Adrenal gland (tissue), 19 donors: ENCODE results near the gene TSR2. TPM values are rescaled to one million over a fixed set of nuclear protein-coding genes. Genes with fewer than 3 reads are reported as not detected.

Source experiments
- DNase-seq, 7 donors: peaks; one replicate each; pipeline ENCODE4 v3.0.0-alpha.2; 2019 to 2020
- H3K27ac ChIP-seq, 5 donors: fragments of 200-600 bp; sonication (generic) in 4 of 5; 1 replicate in 3 of 5; 2 replicates in 2 of 5; pipeline versions ENCODE4 v1.5.1 to v1.8.0; 2016 to 2020; ENCODE audit warnings: mild to moderate bottlenecking in 1 of 5
- H3K27me3 ChIP-seq: fragments of 200-600 bp; 2 replicates; pipeline ENCODE4 v1.8.0; 2021
- H3K36me3 ChIP-seq, 2 donors: fragments of 200-600 bp; replicated peaks in 1 of 2; 1 replicate in 1 of 2; 2 replicates in 1 of 2; pipeline versions ENCODE4 v1.5.1 to v1.8.0; 2018 to 2022
- H3K4me1 ChIP-seq, 2 donors: fragments of 200-600 bp; replicated peaks in 1 of 2; 1 replicate in 1 of 2; 2 replicates in 1 of 2; pipeline versions ENCODE4 v1.5.1 to v1.8.0; 2018 to 2021
- H3K4me3 ChIP-seq, 4 donors: fragments of 200-600 bp; sonication (generic) in 3 of 4; one replicate each; pipeline ENCODE4 v1.5.1; 2016 to 2018
- H3K9me3 ChIP-seq, 3 donors: fragments of 200-600 bp; sonication (generic) in 1 of 3; replicated peaks in 1 of 3; 1 replicate in 2 of 3; 2 replicates in 1 of 3; pipeline versions ENCODE4 v1.5.1 to v1.8.0; 2016 to 2021
- CTCF ChIP-seq, 6 experiments: fragments of 450-650 bp in 4 of 6; fragments of 200-600 bp in 2 of 6; sonication (generic) in 1 of 6; IDR thresholded peaks; 1 replicate in 5 of 6; 2 replicates in 1 of 6; pipeline versions ENCODE4 v1.5.1 to v1.8.0; 2016 to 2021; ENCODE audit warnings: antibody characterized with exemption in 6 of 6, mild to moderate bottlenecking in 2 of 6, moderate library complexity in 1 of 6
- POLR2A ChIP-seq, 2 donors: fragments of 450-650 bp; IDR thresholded peaks; one replicate each; pipeline ENCODE4 v1.6.1; 2017; ENCODE audit warnings: antibody characterized with exemption in 2 of 2, mild to moderate bottlenecking in 2 of 2, moderate library complexity in 1 of 2
- WGBS, 4 donors: extraction: QIAGEN DNeasy Blood & Tissue Kit in 2 of 4; methylation state at CpG; one replicate each; pipeline versions ENCODE4 v1.1.5 to v1.1.7; 2013 to 2017; 5-methylcytosine and 5-hydroxymethylcytosine counted together
- intact Hi-C, 2 donors: fragments of 100-400 bp; cut with DNase I; formaldehyde crosslinking; loops; one replicate each; pipeline versions ENCODE4 v1.14.1 to v1.15.0; 2022 to 2023
- long read RNA-seq, 10 donors: library from polyadenylated mRNA in 3 of 10; unstranded in 2 of 10; stranded (forward) in 1 of 10; transcript quantifications; one replicate each; pipeline ENCODE4 v2.0.0 and lab custom pipeline, GENCODE V29; 2021 to 2026
- polyA plus RNA-seq, 3 donors: library from polyadenylated mRNA; stranded (reverse); fragments of 200-250 nt in 2 of 3; fragments of 350-450 nt in 1 of 3; fragmentation: Illumina TruSeq in 1 of 3; extraction: RNeasy Lipid Tissue Mini Kit (QIAGEN cat#74804) in 1 of 3; gene quantifications; one replicate each; pipeline ENCODE4 v1.2.3, GENCODE V29; 2013 to 2014
- total RNA-seq, 9 donors: library from RNA; depleted of rRNA in 4 of 9; stranded (reverse); fragments of >200 nt in 4 of 9; fragments of 120-200 nt in 1 of 9; fragmentation: NEBNext Ultra II Directional in 1 of 9; extraction: Animal tissue kit (Norgen Biotek cat#: 25700) in 1 of 9; gene quantifications; one replicate each; pipeline versions ENCODE4 v1.1.0 to v1.2.4, GENCODE V29; 2013 to 2023
- donor health status: healthy with polysubstance abuse.
- donor health status: Bipolar disorder and iron deficiency.
- donor health status: DM: yes; HTN: yes; CAD: no.
- donor health status: DM: no; HTN: no; CAD: no.
- donor health status: DM: no; HTN: no; CAD: no.
- donor health status: DM: yes; HTN: yes; CAD: no.

Gene TSR2
- 10 to 100 TPM; 22.7 to 60.2 (median 36.7) TPM for total RNA-seq
- polyA plus RNA-seq = 10 to 100 TPM; 49.6 to 72.9 (median 52.6) TPM
- long read RNA-seq, donor 1, transcript TSR2-201 (5 exons, 1,534 nt) = major isoform, 11 of 11 reads
- long read RNA-seq, donor 1, partial matches to known transcripts = 0 of 11 reads
- long read RNA-seq, donor 1, other reads (novel, unspliced or antisense) = 0 of 11 reads
- long read RNA-seq, donor 2, transcript TSR2-201 (5 exons, 1,534 nt) = major isoform, 12 of 18 reads
- long read RNA-seq, donor 2, partial matches to known transcripts = 6 of 18 reads
- long read RNA-seq, donor 2, other reads (novel, unspliced or antisense) = 0 of 18 reads
- long read RNA-seq, donor 3, transcript TSR2-201 (5 exons, 1,534 nt) = major isoform, 10 of 10 reads
- long read RNA-seq, donor 3, partial matches to known transcripts = 0 of 10 reads
- long read RNA-seq, donor 3, other reads (novel, unspliced or antisense) = 0 of 10 reads
- long read RNA-seq, donor 4, transcript TSR2-201 (5 exons, 1,534 nt) = major isoform, 78 of 86 reads
- long read RNA-seq, donor 4, partial matches to known transcripts = 3 of 86 reads
- long read RNA-seq, donor 4, other reads (novel, unspliced or antisense) = 5 of 86 reads
- long read RNA-seq, donor 5, transcript TSR2-201 (5 exons, 1,534 nt) = major isoform, 111 of 114 reads
- long read RNA-seq, donor 5, partial matches to known transcripts = 0 of 114 reads
- long read RNA-seq, donor 5, other reads (novel, unspliced or antisense) = 3 of 114 reads
- long read RNA-seq, donor 6, transcript TSR2-201 (5 exons, 1,534 nt) = major isoform, 63 of 74 reads
- long read RNA-seq, donor 6, partial matches to known transcripts = 5 of 74 reads
- long read RNA-seq, donor 6, other reads (novel, unspliced or antisense) = 6 of 74 reads
- long read RNA-seq, donor 7, transcript TSR2-201 (5 exons, 1,534 nt) = major isoform, 7 of 7 reads
- long read RNA-seq, donor 7, partial matches to known transcripts = 0 of 7 reads
- long read RNA-seq, donor 7, other reads (novel, unspliced or antisense) = 0 of 7 reads
- long read RNA-seq, donor 8, transcript TSR2-201 (5 exons, 1,534 nt) = major isoform, 14 of 14 reads
- long read RNA-seq, donor 8, partial matches to known transcripts = 0 of 14 reads
- long read RNA-seq, donor 8, other reads (novel, unspliced or antisense) = 0 of 14 reads
- long read RNA-seq, donor 9, transcript TSR2-201 (5 exons, 1,534 nt) = major isoform, 15 of 63 reads
- long read RNA-seq, donor 9, partial matches to known transcripts = 48 of 63 reads
- long read RNA-seq, donor 9, other reads (novel, unspliced or antisense) = 0 of 63 reads
- long read RNA-seq, donor 10, transcript TSR2-201 (5 exons, 1,534 nt) = major isoform, 8 of 8 reads
- long read RNA-seq, donor 10, partial matches to known transcripts = 0 of 8 reads
- long read RNA-seq, donor 10, other reads (novel, unspliced or antisense) = 0 of 8 reads

GRCh38 chrX:54439960-54440871 is at the start of gene TSR2:
TSR2 (plus strand) TSS chrX:54440404; CDS start chrX:54440422, 18 bp downstream.
- H3K36me3 ChIP-seq = no peaks in the 10 kb centered on the region
- DNase-seq = peak; percentile 76 to 93 (median 86)
- 0 to 42% (median 18%) methylated on average over 2 to 40 of the region's 40 CpGs for whole genome bisulfite sequencing, 4 donors
- peak within 1 kb of the TSS in 2 of 5 donors; percentile 39 to 58 for H3K27ac ChIP-seq
- TF ChIP-seq CTCF (IDR thresholded peaks at IDR 0.05) (peak in 3 of 6 experiments; percentile 19 to 33 (median 27)), POLR2A (IDR thresholded peaks at IDR 0.05) (peak; percentile 22 to 55)
- intact Hi-C loops = no loop called here
- peaks cover 4% of the 10 kb centered on the region for H3K27me3 ChIP-seq
- peak within 1 kb of the TSS; percentile 32 to 82 (median 66) for H3K4me3 ChIP-seq
- H3K4me1 ChIP-seq = peaks cover 7 to 18% of the 10 kb centered on the region in 2 donors
- no peaks in the 10 kb centered on the region for H3K9me3 ChIP-seq

GRCh38 chrX:54397113-54397512 is 43.1 kb upstream of the TSR2 start:
- no peak overlapping the region for H3K27ac ChIP-seq
- intact Hi-C loops = no loop called here
- H3K4me3 ChIP-seq = no peak overlapping the region
- no peaks in the 10 kb centered on the region for H3K9me3 ChIP-seq
- no peaks in the 10 kb centered on the region for H3K36me3 ChIP-seq
- TF ChIP-seq POLR2A (IDR thresholded peaks at IDR 0.05) (no peak), CTCF (IDR thresholded peaks at IDR 0.05) (no peak)
- no peak for DNase-seq
- H3K27me3 ChIP-seq = no peaks in the 10 kb centered on the region
- H3K4me1 ChIP-seq = no peaks in the 10 kb centered on the region
- WGBS, 4 donors = 88 to 100% (median 94%) methylated on average over 1 of the region's 1 CpG

- Histone ChIP-seq H3K4me3 (no peak overlapping the region), H3K36me3 (no peaks in the 10 kb centered on the region), H3K4me1 (no peaks in the 10 kb centered on the region), H3K27me3 (no peaks in the 10 kb centered on the region), H3K27ac (no peak overlapping the region), H3K9me3 (no peaks in the 10 kb centered on the region)
- DNase-seq = no peak
- TF ChIP-seq POLR2A (IDR thresholded peaks at IDR 0.05) (no peak), CTCF (IDR thresholded peaks at IDR 0.05) (no peak)
- 57 to 69% (median 68%) methylated on average over 1 to 2 of the region's 2 CpGs for WGBS, 4 donors
- intact Hi-C loops = no loop called here
Observed at GRCh38 chrX:54407266-54407665, 32.9 kb upstream of the TSR2 start.
